Upper lobe of right lung (tissue), 1 donor: ENCODE measurements around the gene SDF4. TPM values are rescaled to one million over a fixed set of nuclear protein-coding genes. Genes with fewer than 3 reads are reported as not detected.

Experiments
- ATAC-seq: fragments of 200-7000 bp; cut with Tn5 transposase; one replicate; pipeline ENCODE4 v1.9.1; 2020; ENCODE audit warnings: mild to moderate bottlenecking, moderate library complexity
- DNase-seq: peaks from one replicate; pipeline ENCODE4 v3.0.0-alpha.2; 2020
- H3K27ac ChIP-seq: fragments of 200-600 bp; one replicate; pipeline ENCODE4 v1.8.0; 2022
- H3K27me3 ChIP-seq: fragments of 200-600 bp; one replicate; pipeline ENCODE4 v1.8.0; 2022; ENCODE audit warnings: mild to moderate bottlenecking
- H3K36me3 ChIP-seq: fragments of 200-600 bp; one replicate; pipeline ENCODE4 v1.8.0; 2022
- H3K4me1 ChIP-seq: fragments of 200-600 bp; one replicate; pipeline ENCODE4 v1.8.0; 2022
- H3K4me3 ChIP-seq: fragments of 200-600 bp; one replicate; pipeline ENCODE4 v1.8.0; 2022; ENCODE audit warnings: mild to moderate bottlenecking
- H3K9me3 ChIP-seq: fragments of 200-600 bp; one replicate; pipeline ENCODE4 v1.8.0; 2022
- CTCF ChIP-seq: fragments of 200-600 bp; IDR thresholded peaks from one replicate; pipeline ENCODE4 v1.8.0; 2022; ENCODE audit warnings: antibody characterized with exemption
- intact Hi-C: fragments of 100-400 bp; cut with DNase I; formaldehyde crosslinking; loops from one replicate; pipeline ENCODE4 v1.11.0; 2022
- total RNA-seq: library from RNA; stranded (reverse); fragmentation: NEBNext Ultra II Directional; extraction: Animal tissue kit (Norgen Biotek cat#: 25700); gene quantifications from one replicate; pipeline ENCODE4 v1.2.1, GENCODE V29; 2021
- donor health status: DM: no; HTN: yes; CAD: no; lungs with severe emphysema.

The SDF4 gene
- total RNA-seq, 1 donor from 2014 or later: 132 TPM

GRCh38 chr1:1223321-1223720 is 8.5 kb downstream of the SDF4 start:
- DNase-seq (no peak), ATAC-seq (no peak)
- H3K4me1 ChIP-seq: no peaks in the 10 kb centered on the region
- no peak for TF ChIP-seq CTCF
- no peak overlapping the region for H3K4me3 ChIP-seq
- H3K36me3 ChIP-seq: peaks cover 86% of the 10 kb centered on the region
- no peak overlapping the region for H3K27ac ChIP-seq
- intact Hi-C loops: no loop called here
- H3K9me3 ChIP-seq: no peaks in the 10 kb centered on the region
- no peaks in the 10 kb centered on the region for H3K27me3 ChIP-seq

GRCh38 chr1:1222575-1223225 is 9.1 kb downstream of the SDF4 start:
- H3K27me3 ChIP-seq: no peaks in the 10 kb centered on the region
- ATAC-seq (no peak), DNase-seq (no peak)
- H3K36me3 ChIP-seq: peaks cover 85% of the 10 kb centered on the region
- H3K9me3 ChIP-seq: no peaks in the 10 kb centered on the region
- no peak for TF ChIP-seq CTCF
- intact Hi-C loops: no loop called here
- H3K4me3 ChIP-seq: no peak overlapping the region
- no peak overlapping the region for H3K27ac ChIP-seq
- no peaks in the 10 kb centered on the region for H3K4me1 ChIP-seq

GRCh38 chr1:1221887-1222574 is 9.8 kb downstream of the SDF4 start:
- TF ChIP-seq CTCF: no peak
- no peak for DNase-seq
- Histone ChIP-seq H3K9me3 (no peaks in the 10 kb centered on the region), H3K27ac (no peak overlapping the region), H3K36me3 (peaks cover 88% of the 10 kb centered on the region), H3K27me3 (no peaks in the 10 kb centered on the region), H3K4me1 (no peaks in the 10 kb centered on the region), H3K4me3 (no peak overlapping the region)
- no peak for ATAC-seq
- intact Hi-C loops: no loop called here

- no peak for TF ChIP-seq CTCF
- no peak overlapping the region for H3K27ac ChIP-seq
- no peaks in the 10 kb centered on the region for H3K27me3 ChIP-seq
- peaks cover 77% of the 10 kb centered on the region for H3K36me3 ChIP-seq
- H3K4me1 ChIP-seq: no peaks in the 10 kb centered on the region
- intact Hi-C loops: no loop called here
- H3K4me3 ChIP-seq: no peak overlapping the region
- ATAC-seq (no peak), DNase-seq (no peak)
- H3K9me3 ChIP-seq: no peaks in the 10 kb centered on the region
Observed at GRCh38 chr1:1220197-1220596, 11.6 kb downstream of the SDF4 start.

GRCh38 chr1:1219341-1219740 is 12.5 kb downstream of the SDF4 start:
- Histone ChIP-seq H3K27ac (no peak overlapping the region), H3K36me3 (peaks cover 68% of the 10 kb centered on the region), H3K27me3 (no peaks in the 10 kb centered on the region), H3K4me3 (no peak overlapping the region), H3K4me1 (no peaks in the 10 kb centered on the region), H3K9me3 (no peaks in the 10 kb centered on the region)
- ATAC-seq (no peak), DNase-seq (no peak)
- intact Hi-C loops: no loop called here
- TF ChIP-seq CTCF: no peak
